ENCODE results near the gene FRMD5.
"Not testable (repeated sequence)": the region's sequence is repeated elsewhere in the genome, so short reads cannot be mapped to it uniquely, and the experiment has no call there.

Gene FRMD5

DNA sequence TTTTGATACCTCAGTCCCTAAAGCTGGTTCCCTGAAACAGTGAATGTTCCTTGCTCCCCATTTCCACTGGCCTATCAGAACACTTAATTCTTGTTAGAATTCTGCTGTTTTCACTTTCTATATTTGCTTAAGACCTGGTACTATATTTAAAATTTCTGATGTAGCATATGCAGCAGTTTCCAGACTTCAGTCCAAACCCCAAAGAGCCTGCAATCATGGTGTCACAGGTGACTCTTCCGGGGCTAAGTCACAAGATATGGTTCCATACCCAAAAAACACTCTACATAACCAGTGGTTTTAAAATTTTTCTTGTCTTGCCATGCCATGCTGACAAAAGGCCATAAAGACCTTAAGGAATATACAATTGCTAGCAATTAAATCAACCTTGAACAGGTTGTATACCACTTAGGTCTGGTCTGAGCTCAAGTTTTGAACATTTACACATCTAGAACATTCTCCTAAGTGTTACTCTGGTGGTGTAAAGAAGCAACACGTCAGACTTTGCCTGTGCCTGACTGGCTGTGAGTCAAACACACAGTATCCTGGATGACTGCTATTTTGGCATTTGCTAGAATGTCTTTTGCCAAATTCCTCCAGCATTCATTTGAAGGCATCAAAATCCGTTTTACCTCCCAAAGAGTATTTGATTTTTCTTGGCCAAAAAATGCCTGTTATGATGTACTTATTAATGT is 160.0 kb downstream of the FRMD5 start:
- Histone ChIP-seq H3K9ac (ENCODE audit: low read length in 2 of 2) (no peak overlapping the region), H3K4me1 (ENCODE audit: control insufficient read depth, insufficient read depth, low read length) (no peaks in the 10 kb centered on the region), H3K36me3 (ENCODE audit: control insufficient read depth in 2 of 2, insufficient read depth in 2 of 2, low read length in 2 of 2) (no peaks in the 10 kb centered on the region), H3K27me3 (ENCODE audit: control insufficient read depth in 1 of 2, insufficient read depth in 2 of 2, low read length in 2 of 2) (no peaks in the 10 kb centered on the region), H3K9me3 (ENCODE audit: control insufficient read depth in 2 of 2, low read length in 2 of 2) (no peaks in the 10 kb centered on the region), H3K27ac (ENCODE audit: low read length) (no peak overlapping the region), H3K4me3 (ENCODE audit: low read length in 2 of 2) (peak overlapping the region in 1 of 2 donors; percentile 4)

DNA sequence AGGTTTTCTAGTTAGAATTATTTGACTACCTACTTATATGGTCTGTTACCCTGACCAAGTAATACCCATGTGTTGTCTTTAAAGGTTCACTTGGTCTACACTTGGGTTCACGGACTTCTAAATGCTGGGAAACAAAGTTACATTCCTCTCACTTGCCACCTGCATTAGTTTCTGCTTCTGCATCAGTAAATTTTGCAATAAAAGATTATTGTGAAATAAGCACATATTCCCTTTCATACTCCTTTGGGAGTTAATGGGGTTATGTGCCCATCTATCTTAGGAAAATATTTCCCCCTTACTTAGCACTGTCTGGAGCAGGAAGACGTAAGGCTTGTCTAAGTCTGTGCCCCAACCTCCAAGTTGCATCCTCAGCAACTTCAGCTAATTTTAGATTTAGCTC is 160.7 kb downstream of the FRMD5 start:
- Histone ChIP-seq H3K9me3 (ENCODE audit: control insufficient read depth in 2 of 2, low read length in 2 of 2) (no peaks in the 10 kb centered on the region), H3K27ac (ENCODE audit: low read length) (no peak overlapping the region), H3K9ac (ENCODE audit: low read length in 2 of 2) (no peak overlapping the region), H3K4me3 (ENCODE audit: low read length in 2 of 2) (no peak overlapping the region), H3K4me1 (ENCODE audit: control insufficient read depth, insufficient read depth, low read length) (no peaks in the 10 kb centered on the region), H3K27me3 (ENCODE audit: control insufficient read depth in 1 of 2, insufficient read depth in 2 of 2, low read length in 2 of 2) (no peaks in the 10 kb centered on the region), H3K36me3 (ENCODE audit: control insufficient read depth in 2 of 2, insufficient read depth in 2 of 2, low read length in 2 of 2) (no peaks in the 10 kb centered on the region)

GRCh38 chr15:44033894-44034293 is 161.2 kb downstream of the FRMD5 start:
- H3K36me3 ChIP-seq (ENCODE audit: control insufficient read depth in 2 of 2, insufficient read depth in 2 of 2, low read length in 2 of 2): no peaks in the 10 kb centered on the region
- H3K4me1 ChIP-seq (ENCODE audit: control insufficient read depth, insufficient read depth, low read length): no peaks in the 10 kb centered on the region
- no peak overlapping the region for H3K4me3 ChIP-seq (ENCODE audit: low read length in 2 of 2)
- no peak overlapping the region for H3K27ac ChIP-seq (ENCODE audit: low read length)
- no peak overlapping the region for H3K9ac ChIP-seq (ENCODE audit: low read length in 2 of 2)
- no peaks in the 10 kb centered on the region for H3K9me3 ChIP-seq (ENCODE audit: control insufficient read depth in 2 of 2, low read length in 2 of 2)
- no peaks in the 10 kb centered on the region for H3K27me3 ChIP-seq (ENCODE audit: control insufficient read depth in 1 of 2, insufficient read depth in 2 of 2, low read length in 2 of 2)

DNA sequence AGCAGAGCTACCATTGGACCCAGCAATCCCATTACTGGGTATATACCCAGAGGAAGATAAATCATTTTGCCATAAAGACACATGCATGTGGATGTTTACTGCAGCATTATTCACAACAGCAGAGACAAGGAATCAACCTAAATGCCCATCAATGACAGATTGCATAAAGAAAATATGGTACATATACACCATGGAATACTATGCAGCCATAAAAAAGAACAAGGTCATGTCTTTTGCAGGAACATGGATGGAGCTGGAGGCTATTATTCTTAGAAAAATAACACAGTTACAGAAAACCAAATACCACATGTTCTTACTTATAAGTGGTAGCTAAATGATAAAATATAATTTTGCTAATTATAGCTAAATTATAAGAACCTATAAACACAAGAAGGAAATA is 162.3 kb downstream of the FRMD5 start:
- not testable (repeated sequence) for H3K4me1 ChIP-seq (ENCODE audit: control insufficient read depth, insufficient read depth, low read length); H3K27me3 ChIP-seq (ENCODE audit: control insufficient read depth in 1 of 2, insufficient read depth in 2 of 2, low read length in 2 of 2); H3K27ac ChIP-seq (ENCODE audit: low read length); H3K36me3 ChIP-seq (ENCODE audit: control insufficient read depth in 2 of 2, insufficient read depth in 2 of 2, low read length in 2 of 2); H3K9me3 ChIP-seq (ENCODE audit: control insufficient read depth in 2 of 2, low read length in 2 of 2); H3K4me3 ChIP-seq (ENCODE audit: low read length in 2 of 2); H3K9ac ChIP-seq (ENCODE audit: low read length in 2 of 2)

DNA sequence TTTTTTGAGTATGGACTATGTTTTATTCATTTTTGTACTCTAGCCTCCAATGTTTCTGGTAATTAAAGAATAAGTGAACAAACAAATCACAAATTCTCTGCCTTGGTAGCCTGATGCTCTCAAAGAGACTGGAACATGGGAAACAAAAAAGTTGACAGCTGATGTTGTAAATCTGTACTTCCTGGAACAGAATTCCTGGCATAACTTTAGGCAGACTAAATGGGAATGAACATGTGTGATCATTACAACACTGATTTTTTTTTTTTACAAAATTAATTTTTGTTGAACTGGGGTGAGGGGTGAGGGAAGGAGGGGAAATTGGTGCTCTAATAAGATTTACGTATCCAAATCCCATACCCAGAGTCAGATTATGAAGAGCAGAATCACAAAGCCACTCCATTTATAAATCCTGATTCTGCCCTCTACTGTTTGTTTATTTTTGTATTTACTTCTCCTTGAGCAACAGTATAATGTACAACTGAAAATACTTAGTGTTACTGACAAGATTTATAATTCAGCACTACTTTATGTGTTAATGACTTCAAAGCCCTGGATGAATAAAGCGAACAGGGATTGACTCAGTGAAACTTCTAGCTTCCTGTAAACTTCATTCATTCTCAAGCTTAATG is 165.0 kb downstream of the FRMD5 start:
- Histone ChIP-seq H3K9me3 (ENCODE audit: control insufficient read depth in 2 of 2, low read length in 2 of 2) (no peaks in the 10 kb centered on the region), H3K27me3 (ENCODE audit: control insufficient read depth in 1 of 2, insufficient read depth in 2 of 2, low read length in 2 of 2) (no peaks in the 10 kb centered on the region), H3K36me3 (ENCODE audit: control insufficient read depth in 2 of 2, insufficient read depth in 2 of 2, low read length in 2 of 2) (no peaks in the 10 kb centered on the region), H3K9ac (ENCODE audit: low read length in 2 of 2) (no peak overlapping the region), H3K4me1 (ENCODE audit: control insufficient read depth, insufficient read depth, low read length) (no peaks in the 10 kb centered on the region), H3K4me3 (ENCODE audit: low read length in 2 of 2) (no peak overlapping the region), H3K27ac (ENCODE audit: low read length) (no peak overlapping the region)

GRCh38 chr15:44029003-44029402 is 166.1 kb downstream of the FRMD5 start:
- no peak overlapping the region for H3K4me3 ChIP-seq (ENCODE audit: low read length in 2 of 2)
- no peak overlapping the region for H3K27ac ChIP-seq (ENCODE audit: low read length)
- no peak overlapping the region for H3K9ac ChIP-seq (ENCODE audit: low read length in 2 of 2)
- H3K4me1 ChIP-seq (ENCODE audit: control insufficient read depth, insufficient read depth, low read length): no peaks in the 10 kb centered on the region
- no peaks in the 10 kb centered on the region for H3K36me3 ChIP-seq (ENCODE audit: control insufficient read depth in 2 of 2, insufficient read depth in 2 of 2, low read length in 2 of 2)
- no peaks in the 10 kb centered on the region for H3K9me3 ChIP-seq (ENCODE audit: control insufficient read depth in 2 of 2, low read length in 2 of 2)
- H3K27me3 ChIP-seq (ENCODE audit: control insufficient read depth in 1 of 2, insufficient read depth in 2 of 2, low read length in 2 of 2): no peaks in the 10 kb centered on the region

DNA sequence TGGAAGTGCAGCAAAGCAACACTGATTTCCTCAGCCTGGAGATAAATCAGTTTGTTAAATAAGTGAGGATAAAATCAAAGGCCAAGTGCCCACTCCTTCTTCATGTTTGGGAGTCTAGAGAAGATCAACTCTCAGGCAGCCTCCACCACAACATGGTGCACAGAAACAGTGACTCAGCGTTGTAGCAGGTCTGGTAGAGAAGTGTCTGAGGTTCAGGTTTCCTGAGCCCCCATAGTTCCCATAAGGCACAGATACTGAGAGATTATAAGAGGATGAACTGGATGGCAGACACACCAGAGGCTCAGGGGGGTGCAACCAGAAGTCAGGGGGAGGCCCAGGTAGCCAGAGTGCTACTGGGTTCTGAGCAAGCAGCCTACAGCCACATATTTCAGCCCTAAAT is 166.7 kb downstream of the FRMD5 start:
- Histone ChIP-seq H3K36me3 (ENCODE audit: control insufficient read depth in 2 of 2, insufficient read depth in 2 of 2, low read length in 2 of 2) (no peaks in the 10 kb centered on the region), H3K27me3 (ENCODE audit: control insufficient read depth in 1 of 2, insufficient read depth in 2 of 2, low read length in 2 of 2) (no peaks in the 10 kb centered on the region), H3K4me3 (ENCODE audit: low read length in 2 of 2) (no peak overlapping the region), H3K9me3 (ENCODE audit: control insufficient read depth in 2 of 2, low read length in 2 of 2) (no peaks in the 10 kb centered on the region), H3K27ac (ENCODE audit: low read length) (no peak overlapping the region), H3K4me1 (ENCODE audit: control insufficient read depth, insufficient read depth, low read length) (no peaks in the 10 kb centered on the region), H3K9ac (ENCODE audit: low read length in 2 of 2) (no peak overlapping the region)

DNA sequence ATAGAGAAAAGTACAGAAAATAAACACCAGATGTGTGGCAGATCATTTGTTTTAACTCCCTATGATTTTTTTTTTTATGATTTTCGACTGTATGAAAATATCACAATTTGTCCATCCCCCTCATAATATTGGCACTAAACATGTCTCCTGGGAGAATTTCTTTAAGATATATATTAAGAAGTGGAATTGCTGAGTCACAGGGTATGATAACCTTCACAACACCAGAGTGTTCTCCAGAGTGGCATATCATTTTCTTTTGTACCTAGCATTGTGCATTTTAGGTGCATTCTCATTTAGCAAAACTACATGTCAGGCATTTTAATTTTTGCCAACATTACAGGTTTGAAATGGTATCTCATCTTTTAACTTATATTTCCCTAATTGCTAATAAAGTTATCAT is 170.9 kb downstream of the FRMD5 start:
- Histone ChIP-seq H3K27me3 (ENCODE audit: control insufficient read depth in 1 of 2, insufficient read depth in 2 of 2, low read length in 2 of 2) (no peaks in the 10 kb centered on the region), H3K4me1 (ENCODE audit: control insufficient read depth, insufficient read depth, low read length) (no peaks in the 10 kb centered on the region), H3K9me3 (ENCODE audit: control insufficient read depth in 2 of 2, low read length in 2 of 2) (no peaks in the 10 kb centered on the region), H3K27ac (ENCODE audit: low read length) (no peak overlapping the region), H3K4me3 (ENCODE audit: low read length in 2 of 2) (no peak overlapping the region), H3K36me3 (ENCODE audit: control insufficient read depth in 2 of 2, insufficient read depth in 2 of 2, low read length in 2 of 2) (no peaks in the 10 kb centered on the region), H3K9ac (ENCODE audit: low read length in 2 of 2) (no peak overlapping the region)

DNA sequence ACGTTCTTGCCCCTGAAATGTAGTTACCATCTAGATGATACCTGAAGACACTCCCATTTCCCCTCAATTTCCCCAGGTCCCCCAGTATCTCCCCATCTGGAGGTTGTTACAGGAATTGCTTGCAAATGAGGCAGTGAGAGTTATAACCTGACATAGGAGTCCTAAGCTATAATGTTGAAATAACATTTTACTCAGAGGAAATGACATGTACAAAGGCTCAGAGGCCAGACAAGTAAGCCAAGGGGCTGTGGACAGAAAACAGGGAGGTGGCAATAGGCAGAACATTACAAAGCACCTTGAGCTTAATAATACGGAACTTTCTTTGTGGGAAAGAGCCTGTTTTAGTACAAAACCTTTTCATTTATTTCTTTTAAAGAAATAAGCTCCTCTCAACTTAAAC is 171.9 kb downstream of the FRMD5 start:
- no peak overlapping the region for H3K9ac ChIP-seq (ENCODE audit: low read length in 2 of 2)
- H3K9me3 ChIP-seq (ENCODE audit: control insufficient read depth in 2 of 2, low read length in 2 of 2): no peaks in the 10 kb centered on the region
- no peak overlapping the region for H3K27ac ChIP-seq (ENCODE audit: low read length)
- no peak overlapping the region for H3K4me3 ChIP-seq (ENCODE audit: low read length in 2 of 2)
- H3K27me3 ChIP-seq (ENCODE audit: control insufficient read depth in 1 of 2, insufficient read depth in 2 of 2, low read length in 2 of 2): no peaks in the 10 kb centered on the region
- H3K36me3 ChIP-seq (ENCODE audit: control insufficient read depth in 2 of 2, insufficient read depth in 2 of 2, low read length in 2 of 2): no peaks in the 10 kb centered on the region
- no peaks in the 10 kb centered on the region for H3K4me1 ChIP-seq (ENCODE audit: control insufficient read depth, insufficient read depth, low read length)

DNA sequence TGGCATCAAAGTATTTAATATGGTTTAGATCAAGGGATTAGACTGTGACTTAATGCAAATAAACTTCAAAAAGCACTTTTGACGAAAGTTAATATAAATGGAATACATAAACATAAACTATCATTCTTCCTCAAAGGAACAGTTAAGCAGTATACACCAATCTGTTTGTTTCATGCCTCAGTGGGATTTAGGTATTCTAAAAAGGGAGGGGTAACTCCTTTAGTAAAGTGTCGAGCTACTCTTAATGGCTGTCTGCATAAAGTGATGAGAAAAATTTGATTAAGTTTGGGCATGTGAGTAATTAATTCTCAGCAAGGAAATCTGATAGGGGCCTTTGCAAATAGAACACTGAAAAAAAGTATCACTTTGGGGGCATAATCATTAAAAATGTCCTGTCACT is 176.9 kb downstream of the FRMD5 start:
- Histone ChIP-seq H3K9me3 (ENCODE audit: control insufficient read depth in 2 of 2, low read length in 2 of 2) (no peaks in the 10 kb centered on the region), H3K27ac (ENCODE audit: low read length) (no peak overlapping the region), H3K4me1 (ENCODE audit: control insufficient read depth, insufficient read depth, low read length) (no peaks in the 10 kb centered on the region)

DNA sequence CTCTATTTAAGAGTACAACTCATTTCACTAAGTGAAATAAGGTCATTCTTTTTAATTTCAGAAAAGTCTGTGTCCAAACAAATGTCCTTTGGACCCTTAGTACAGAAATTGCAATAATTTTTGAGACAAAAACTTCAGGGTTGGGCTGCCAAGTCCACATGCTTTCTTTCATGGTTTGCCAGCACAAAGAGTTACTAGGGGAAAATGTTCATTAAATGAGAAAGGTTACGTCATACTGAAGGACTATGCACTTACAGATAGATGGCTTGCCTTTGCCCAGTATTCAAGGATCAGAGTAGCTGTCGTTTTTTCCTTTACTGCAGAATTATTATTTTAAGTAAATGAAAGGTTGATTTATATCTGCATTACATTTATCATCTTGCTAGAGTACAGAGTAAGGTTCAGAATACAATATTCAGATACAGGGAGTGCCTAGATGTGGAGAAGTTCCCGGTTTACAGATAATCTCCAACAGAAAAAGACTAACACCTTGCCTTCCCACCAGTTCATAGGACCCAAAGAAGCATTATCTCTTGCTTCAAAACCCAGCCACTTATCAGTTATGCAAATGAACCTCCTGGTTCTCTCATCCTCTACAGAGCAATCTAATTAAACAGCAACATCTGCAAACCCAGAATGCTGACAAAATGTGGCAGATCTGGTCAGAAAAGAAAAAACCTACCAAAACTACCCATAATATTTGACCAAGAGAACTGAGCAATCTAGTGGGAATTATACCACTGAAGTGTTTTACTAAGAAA is 179.3 kb downstream of the FRMD5 start:
- H3K4me3 ChIP-seq (ENCODE audit: low read length in 2 of 2): no peak overlapping the region
- H3K9me3 ChIP-seq (ENCODE audit: control insufficient read depth in 2 of 2, low read length in 2 of 2): no peaks in the 10 kb centered on the region
- H3K9ac ChIP-seq (ENCODE audit: low read length in 2 of 2): no peak overlapping the region
- no peak overlapping the region for H3K27ac ChIP-seq (ENCODE audit: low read length)
- H3K4me1 ChIP-seq (ENCODE audit: control insufficient read depth, insufficient read depth, low read length): no peaks in the 10 kb centered on the region
- no peaks in the 10 kb centered on the region for H3K27me3 ChIP-seq (ENCODE audit: control insufficient read depth in 1 of 2, insufficient read depth in 2 of 2, low read length in 2 of 2)
- no peaks in the 10 kb centered on the region for H3K36me3 ChIP-seq (ENCODE audit: control insufficient read depth in 2 of 2, insufficient read depth in 2 of 2, low read length in 2 of 2)

More for the DNA sequence above, 176.9 kb downstream of the FRMD5 start:
- Histone ChIP-seq H3K4me3 (ENCODE audit: low read length in 2 of 2) (no peak overlapping the region), H3K9ac (ENCODE audit: low read length in 2 of 2) (no peak overlapping the region), H3K27me3 (ENCODE audit: control insufficient read depth in 1 of 2, insufficient read depth in 2 of 2, low read length in 2 of 2) (no peaks in the 10 kb centered on the region), H3K36me3 (ENCODE audit: control insufficient read depth in 2 of 2, insufficient read depth in 2 of 2, low read length in 2 of 2) (no peaks in the 10 kb centered on the region)

All from stomach smooth muscle (tissue), 2 donors.